Activated naive CD8-positive, alpha-beta T cell treated with anti-CD3 and anti-CD28 coated beads, Interleukin-2, amount 10 ng/mL, durations not matched to agents 7 days and 5 days (primary cell): ENCODE measurements around the gene BRSK1. TPM values are rescaled to one million over a fixed set of nuclear protein-coding genes. Genes with fewer than 3 reads are reported as not detected.

ENCODE experiments used
- ATAC-seq: fragments of 150-1000 bp; cut with Tn5 transposase; one replicate; pipeline ENCODE4 v1.10.0; 2021; ENCODE audit warnings: low read depth, moderate library complexity
- POLR2A ChIA-PET: fragments of 350-600 bp; sonication (Branson Sonifier 250); formaldehyde crosslinking; loops from one replicate; lab custom pipeline; 2021; ENCODE audit warnings: antibody characterized with exemption; lab: Charles Lee
- DNase-seq: peaks from one replicate; pipeline ENCODE4 v3.0.0; 2021
- H3K27ac Mint-ChIP-seq: one replicate; pipeline ENCODE4 v1.8.0; 2022; ENCODE audit warnings: mild to moderate bottlenecking, mixed read lengths
- H3K27me3 Mint-ChIP-seq: one replicate; pipeline ENCODE4 v1.8.0; 2022; ENCODE audit warnings: mild to moderate bottlenecking, moderate library complexity, mixed read lengths
- H3K36me3 Mint-ChIP-seq: one replicate; pipeline ENCODE4 v1.8.0; 2021; ENCODE audit warnings: mild to moderate bottlenecking, mixed read lengths
- H3K4me1 Mint-ChIP-seq: one replicate; pipeline ENCODE4 v1.8.0; 2021; ENCODE audit warnings: mixed read lengths
- H3K4me3 Mint-ChIP-seq: one replicate; pipeline ENCODE4 v1.8.0; 2022; ENCODE audit warnings: mild to moderate bottlenecking, moderate library complexity, mixed read lengths
- H3K9me3 Mint-ChIP-seq: one replicate; pipeline ENCODE4 v1.8.0; 2021; ENCODE audit warnings: mixed read lengths
- total RNA-seq, 2 experiments: library from RNA; stranded (reverse); gene quantifications; one replicate each; pipeline ENCODE4 v1.2.3, GENCODE V29; 2021

BRSK1 gene
- total RNA-seq, 2 experiments from 2014 or later: 9.0 TPM

DNA sequence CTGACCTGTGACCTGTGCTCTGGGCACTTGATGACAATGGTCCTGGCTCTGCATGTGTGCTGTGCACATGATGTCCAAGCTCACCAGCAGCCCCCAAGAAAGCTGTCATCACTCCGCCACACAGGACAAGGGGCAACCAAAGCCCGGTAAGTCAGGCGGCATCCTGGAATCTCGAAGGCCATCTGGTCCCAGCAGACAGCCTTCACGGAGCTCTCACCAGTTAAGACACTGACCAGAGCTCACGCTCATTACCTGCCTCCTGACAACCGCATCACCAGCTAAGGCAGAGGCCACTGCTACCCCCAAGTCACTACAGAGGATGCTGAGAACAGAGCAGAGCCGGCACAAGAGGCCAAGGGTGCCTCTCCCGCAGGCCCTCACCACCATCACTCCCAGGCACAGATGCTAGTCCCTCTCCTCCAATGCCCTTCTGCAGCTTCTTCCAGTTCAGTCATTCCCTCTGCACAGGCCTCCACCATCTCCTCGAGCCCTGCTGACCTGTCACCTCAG, 35.6 kb upstream of the BRSK1 start:
- POLR2A ChIA-PET: interaction anchor here (0.6 kb wide), 1 partner anchor 64 kb away, joined by 3 read pairs; no protein-coding TSS in a partner anchor
- ATAC-seq: no peak
- Mint-ChIP-seq H3K4me3 (no peak overlapping the region), H3K27me3 (no peaks in the 10 kb centered on the region), H3K4me1 (peaks cover 22% of the 10 kb centered on the region), H3K27ac (peak overlapping the region; percentile 48), H3K9me3 (no peaks in the 10 kb centered on the region), H3K36me3 (peaks cover 14% of the 10 kb centered on the region)
- no peak for DNase-seq

- H3K36me3 Mint-ChIP-seq: peaks cover 18% of the 10 kb centered on the region
- POLR2A ChIA-PET: interaction anchor here (0.6 kb wide), 1 partner anchor 64 kb away, joined by 3 read pairs; no protein-coding TSS in a partner anchor
- peaks cover 27% of the 10 kb centered on the region for H3K4me1 Mint-ChIP-seq
- DNase-seq (no peak), ATAC-seq (no peak)
- peak overlapping the region; percentile 48 for H3K27ac Mint-ChIP-seq
- no peak overlapping the region for H3K4me3 Mint-ChIP-seq
- no peaks in the 10 kb centered on the region for H3K27me3 Mint-ChIP-seq
- H3K9me3 Mint-ChIP-seq: no peaks in the 10 kb centered on the region
These were observed 35.1 kb upstream of the BRSK1 start for GRCh38 chr19:55248704-55249103.

- ATAC-seq: no peak
- Mint-ChIP-seq H3K27ac (no peak overlapping the region), H3K27me3 (no peaks in the 10 kb centered on the region), H3K36me3 (peaks cover 19% of the 10 kb centered on the region), H3K9me3 (no peaks in the 10 kb centered on the region), H3K4me3 (no peak overlapping the region), H3K4me1 (peaks cover 32% of the 10 kb centered on the region)
- DNase-seq: no peak
- POLR2A ChIA-PET: interaction anchor here (2.0 kb wide), 1 partner anchor 10 kb away, joined by 8 read pairs; the partner anchor contains the start of gene PPP6R1
These were observed 34.0 kb upstream of the BRSK1 start for GRCh38 chr19:55249841-55250240.

DNA sequence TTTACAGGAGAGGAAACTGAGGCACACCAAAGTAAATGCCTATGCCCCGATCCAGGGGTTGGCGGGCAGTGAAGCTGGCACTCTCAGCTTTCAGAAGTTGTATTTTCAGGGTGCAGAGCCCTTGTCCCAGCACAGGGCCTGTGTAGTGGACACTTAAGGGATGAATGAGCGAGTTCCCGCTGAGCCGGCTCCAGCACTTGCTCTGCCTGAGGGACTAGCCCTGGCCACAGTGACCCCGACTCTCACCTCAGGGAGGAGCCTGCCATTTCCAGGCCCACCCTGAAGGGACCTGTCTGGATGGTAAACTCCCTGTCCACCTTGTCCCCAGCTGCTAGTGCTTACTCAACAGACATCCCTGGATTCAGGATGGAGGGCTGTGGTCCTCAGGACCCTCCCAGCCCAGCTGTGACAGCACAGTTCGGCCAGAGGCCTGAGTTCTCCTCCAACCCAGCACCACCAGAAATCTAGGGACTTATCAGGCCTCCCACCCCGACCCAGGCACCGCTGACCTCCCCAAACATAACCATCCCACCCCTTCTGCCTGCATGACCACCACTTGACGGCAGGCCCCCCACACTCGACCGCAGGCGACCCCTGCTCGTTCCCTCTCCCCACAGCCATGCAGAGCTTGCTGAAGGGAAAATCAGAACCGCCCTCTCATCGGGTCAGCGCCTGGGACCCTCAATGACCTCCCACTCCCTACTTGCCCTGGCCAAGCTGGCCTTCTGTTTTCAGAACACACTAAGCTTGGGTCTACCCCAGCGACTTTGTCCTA, 33.3 kb upstream of the BRSK1 start:
- peaks cover 22% of the 10 kb centered on the region for H3K36me3 Mint-ChIP-seq
- no peaks in the 10 kb centered on the region for H3K27me3 Mint-ChIP-seq
- ATAC-seq (no peak), DNase-seq (no peak)
- peaks cover 35% of the 10 kb centered on the region for H3K4me1 Mint-ChIP-seq
- POLR2A ChIA-PET: interaction anchor here (2.0 kb wide), 1 partner anchor 9 kb away, joined by 8 read pairs; the partner anchor contains the start of gene PPP6R1
- H3K4me3 Mint-ChIP-seq: peak overlapping the region; percentile 99
- H3K27ac Mint-ChIP-seq: peak overlapping the region; percentile 95
- no peaks in the 10 kb centered on the region for H3K9me3 Mint-ChIP-seq

- H3K4me3 Mint-ChIP-seq: peak overlapping the region; percentile 99
- H3K27me3 Mint-ChIP-seq: no peaks in the 10 kb centered on the region
- POLR2A ChIA-PET: interaction anchor here (0.6 to 2.0 kb wide), 2 partner anchors 8 to 10 kb away, joined by 3 to 8 read pairs; partner anchors contain the start of gene PPP6R1
- DNase-seq (no peak), ATAC-seq (peak; percentile 4)
- H3K27ac Mint-ChIP-seq: peak overlapping the region; percentile 95
- H3K9me3 Mint-ChIP-seq: no peaks in the 10 kb centered on the region
- H3K4me1 Mint-ChIP-seq: peaks cover 45% of the 10 kb centered on the region
- H3K36me3 Mint-ChIP-seq: peaks cover 30% of the 10 kb centered on the region
These were observed 32.3 kb upstream of the BRSK1 start for GRCh38 chr19:55251341-55252081.

GRCh38 chr19:55252760-55253663, 30.8 kb upstream of the BRSK1 start:
- peak overlapping the region; percentile 99 for H3K27ac Mint-ChIP-seq
- POLR2A ChIA-PET: interaction anchor here (0.6 to 8.4 kb wide), 11 partner anchors 9 to 881 kb away, joined by 3 to 120 read pairs (median 10); partner anchors contain the start of genes HSPBP1, KMT5C, PPP1R12C and TMEM238
- ATAC-seq: no peak
- no peaks in the 10 kb centered on the region for H3K9me3 Mint-ChIP-seq
- H3K4me3 Mint-ChIP-seq: peak overlapping the region; percentile 99
- peaks cover 34% of the 10 kb centered on the region for H3K36me3 Mint-ChIP-seq
- peaks cover 55% of the 10 kb centered on the region for H3K4me1 Mint-ChIP-seq
- DNase-seq: no peak
- H3K27me3 Mint-ChIP-seq: no peaks in the 10 kb centered on the region

DNA sequence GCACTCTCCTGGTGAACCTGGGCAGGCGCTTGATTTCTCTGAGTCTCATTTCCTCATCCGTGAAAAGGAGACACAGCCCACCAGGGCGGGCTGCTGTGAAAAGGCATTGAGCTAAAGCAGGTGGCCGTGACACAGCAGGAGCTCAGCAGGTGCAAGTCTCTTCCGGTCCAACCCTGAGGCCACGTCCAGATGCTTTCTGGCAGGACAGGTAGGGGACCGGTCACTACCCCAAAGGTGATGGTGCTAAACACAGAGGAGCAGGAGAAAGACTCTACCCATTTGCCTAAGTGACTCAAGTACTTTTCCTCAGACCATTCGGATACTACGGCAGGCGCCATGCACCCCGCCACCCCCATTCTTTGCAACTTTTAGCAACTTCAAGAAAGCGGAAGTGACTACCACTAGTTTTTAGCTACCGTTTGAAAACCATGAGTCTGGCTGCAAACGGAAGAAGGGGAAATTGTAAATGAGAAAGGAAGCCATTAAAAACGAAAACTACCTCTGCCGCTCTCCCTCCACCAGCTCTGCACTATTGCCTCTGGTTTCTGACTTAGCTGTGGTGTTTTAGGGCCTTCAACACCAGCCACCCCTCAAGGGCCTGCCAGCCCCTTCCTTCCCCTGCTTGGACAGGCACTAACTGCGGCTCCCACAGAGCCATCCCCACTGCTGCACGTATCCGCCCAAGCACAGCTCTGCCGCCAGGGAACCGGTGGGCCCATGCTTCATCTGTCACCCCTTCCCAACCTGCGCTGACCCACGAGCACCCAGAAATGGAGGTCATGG, 29.8 kb upstream of the BRSK1 start:
- no peaks in the 10 kb centered on the region for H3K27me3 Mint-ChIP-seq
- peak overlapping the region; percentile 99 for H3K4me3 Mint-ChIP-seq
- H3K27ac Mint-ChIP-seq: peak overlapping the region; percentile 99
- POLR2A ChIA-PET: interaction anchor here (0.6 to 8.4 kb wide), 19 partner anchors 9 to 1117 kb away, joined by 3 to 120 read pairs (median 5); partner anchors contain the start of genes CNOT3, FIZ1, HSPBP1 and ISOC2
- H3K36me3 Mint-ChIP-seq: peaks cover 31% of the 10 kb centered on the region
- peaks cover 52% of the 10 kb centered on the region for H3K4me1 Mint-ChIP-seq
- H3K9me3 Mint-ChIP-seq: no peaks in the 10 kb centered on the region
- peak; percentile 68 for DNase-seq
- ATAC-seq: peak; percentile 47

DNA sequence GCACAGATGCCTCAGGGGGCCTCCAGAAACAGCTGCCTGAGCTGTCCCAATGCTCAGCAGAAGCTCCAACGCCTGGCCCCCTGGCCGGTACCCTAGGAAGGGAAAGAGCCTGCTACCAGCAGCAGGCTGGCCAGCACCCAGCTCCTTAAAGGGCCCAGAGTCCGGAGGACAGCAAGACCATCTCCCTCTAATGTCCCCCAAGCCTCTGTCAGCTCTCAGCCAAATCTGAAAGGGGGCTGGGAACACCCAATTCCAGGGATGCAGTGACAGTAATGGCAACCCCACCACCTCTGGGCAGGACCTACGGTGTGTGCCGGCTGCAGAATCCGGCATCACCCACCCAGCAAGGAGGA, 29.2 kb upstream of the BRSK1 start:
- Mint-ChIP-seq H3K27ac (peak overlapping the region; percentile 99), H3K9me3 (no peaks in the 10 kb centered on the region), H3K36me3 (peaks cover 31% of the 10 kb centered on the region), H3K27me3 (no peaks in the 10 kb centered on the region), H3K4me1 (peaks cover 55% of the 10 kb centered on the region), H3K4me3 (peak overlapping the region; percentile 99)
- no peak for ATAC-seq
- no peak for DNase-seq
- POLR2A ChIA-PET: interaction anchor here (0.6 to 8.4 kb wide), 18 partner anchors 11 to 1117 kb away, joined by 3 to 120 read pairs (median 7); partner anchors contain the start of genes CNOT3, FIZ1, HSPBP1 and ISOC2

- DNase-seq (peak; percentile 64), ATAC-seq (peak; percentile 1)
- Mint-ChIP-seq H3K4me1 (peaks cover 55% of the 10 kb centered on the region), H3K27ac (peak overlapping the region; percentile 99), H3K36me3 (peaks cover 30% of the 10 kb centered on the region), H3K9me3 (no peaks in the 10 kb centered on the region), H3K4me3 (peak overlapping the region; percentile 99), H3K27me3 (no peaks in the 10 kb centered on the region)
- POLR2A ChIA-PET: interaction anchor here (0.6 to 8.4 kb wide), 16 partner anchors 10 to 248 kb away, joined by 3 to 120 read pairs (median 12); partner anchors contain the start of genes HSPBP1, KMT5C, PPP1R12C and SYT5
These were observed 28.0 kb upstream of the BRSK1 start for GRCh38 chr19:55255618-55256423.

DNA sequence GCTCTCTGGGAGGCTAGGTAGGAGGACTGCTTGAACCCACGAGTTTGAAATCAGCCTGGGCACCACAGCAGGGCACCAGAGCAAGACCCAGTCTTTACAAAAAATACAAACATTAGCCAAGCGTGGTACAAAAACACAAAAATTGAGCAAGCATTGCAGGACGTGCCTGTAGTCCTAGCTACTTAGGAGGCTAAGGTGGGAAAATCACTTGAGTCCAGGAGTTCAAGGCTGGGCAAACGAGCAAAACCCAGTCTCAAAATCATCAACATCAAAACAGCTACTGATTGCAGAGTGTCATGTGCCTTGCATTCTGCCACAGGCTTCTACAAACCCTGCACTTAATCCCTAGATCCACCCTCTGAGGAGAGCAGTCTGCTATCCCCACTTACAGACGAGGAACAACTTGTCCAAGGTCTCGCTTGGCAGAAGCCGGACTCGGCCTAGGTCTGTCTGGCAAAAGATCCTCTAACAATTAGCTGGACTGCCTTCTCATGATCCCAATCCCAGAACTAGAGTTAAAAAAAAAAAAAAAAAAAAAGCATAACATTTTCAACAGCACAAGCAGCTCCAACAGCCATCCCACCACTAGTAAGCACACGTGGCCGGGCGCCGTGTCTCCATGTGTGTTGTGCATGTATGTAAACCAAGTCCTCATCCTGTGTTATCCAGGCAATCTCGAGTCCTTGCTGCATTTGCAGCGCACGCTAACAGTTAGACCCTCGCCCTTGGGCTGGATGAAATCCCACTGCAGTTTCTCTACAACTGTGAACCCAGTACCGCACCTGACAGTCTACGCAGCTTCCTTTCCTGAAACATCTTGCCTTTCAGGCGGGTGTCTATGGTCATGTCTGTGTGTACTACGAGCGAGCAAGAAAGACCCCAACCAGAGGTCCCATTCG, 27.0 kb upstream of the BRSK1 start:
- Mint-ChIP-seq H3K4me3 (peak overlapping the region; percentile 99), H3K9me3 (no peaks in the 10 kb centered on the region), H3K27me3 (no peaks in the 10 kb centered on the region), H3K4me1 (peaks cover 45% of the 10 kb centered on the region), H3K36me3 (peaks cover 23% of the 10 kb centered on the region), H3K27ac (peak overlapping the region; percentile 99)
- DNase-seq (no peak), ATAC-seq (no peak)
- POLR2A ChIA-PET: interaction anchor here (0.7 to 8.4 kb wide), 9 partner anchors 11 to 364 kb away, joined by 3 to 120 read pairs (median 17); partner anchors contain the start of genes HSPBP1, KMT5C, PPP1R12C and TMEM238
